Kidney epithelial cell (primary cell): ENCODE results near the gene H2BK1. TPM values are rescaled to one million over a fixed set of nuclear protein-coding genes. Genes with fewer than 3 reads are reported as not detected.

Source experiments
- DNase-seq: peaks from one replicate; pipeline ENCODE4 v3.0.0-alpha.2; 2010; ENCODE audit warnings: low read depth
- H3K27me3 ChIP-seq: 2 replicates; pipeline ENCODE4 v1.6.0; 2011; ENCODE audit warnings: low read length; ENCODE audit not compliant: control insufficient read depth, insufficient read depth
- H3K36me3 ChIP-seq: 2 replicates; pipeline ENCODE4 v1.5.1; 2011; ENCODE audit warnings: low read length; ENCODE audit not compliant: control insufficient read depth, insufficient read depth
- H3K4me3 ChIP-seq: 2 replicates; pipeline ENCODE4 v1.5.1; 2011; ENCODE audit warnings: low read depth, mild to moderate bottlenecking, control low read depth, low read length
- CTCF ChIP-seq: IDR thresholded peaks from 2 replicates; pipeline ENCODE4 v1.5.1; 2011; ENCODE audit warnings: mild to moderate bottlenecking, moderate library complexity, low read length, control low read depth, inconsistent platforms; ENCODE audit not compliant: insufficient read depth, poor library complexity, severe bottlenecking
- total RNA-seq: library from RNA; depleted of rRNA; stranded (reverse); fragments of >200 nt; gene quantifications from 2 replicates; pipeline ENCODE4 v1.2.3, GENCODE V29; 2015

The H2BK1 gene
- total RNA-seq, 1 donor from 2014 or later, result not detected

GRCh38 chr7:151250181-151251132, 40.2 kb upstream of the H2BK1 start:
- no peaks in the 10 kb centered on the region for H3K36me3 ChIP-seq
- TF ChIP-seq CTCF, result no peak
- no peak overlapping the region for H3K4me3 ChIP-seq
- H3K27me3 ChIP-seq, result peaks cover 10% of the 10 kb centered on the region
- DNase-seq, result no peak

GRCh38 chr7:151249732-151250072, 39.4 kb upstream of the H2BK1 start:
- Histone ChIP-seq H3K4me3 (no peak overlapping the region), H3K36me3 (no peaks in the 10 kb centered on the region), H3K27me3 (peaks cover 8% of the 10 kb centered on the region)
- no peak for DNase-seq
- no peak for TF ChIP-seq CTCF

DNA sequence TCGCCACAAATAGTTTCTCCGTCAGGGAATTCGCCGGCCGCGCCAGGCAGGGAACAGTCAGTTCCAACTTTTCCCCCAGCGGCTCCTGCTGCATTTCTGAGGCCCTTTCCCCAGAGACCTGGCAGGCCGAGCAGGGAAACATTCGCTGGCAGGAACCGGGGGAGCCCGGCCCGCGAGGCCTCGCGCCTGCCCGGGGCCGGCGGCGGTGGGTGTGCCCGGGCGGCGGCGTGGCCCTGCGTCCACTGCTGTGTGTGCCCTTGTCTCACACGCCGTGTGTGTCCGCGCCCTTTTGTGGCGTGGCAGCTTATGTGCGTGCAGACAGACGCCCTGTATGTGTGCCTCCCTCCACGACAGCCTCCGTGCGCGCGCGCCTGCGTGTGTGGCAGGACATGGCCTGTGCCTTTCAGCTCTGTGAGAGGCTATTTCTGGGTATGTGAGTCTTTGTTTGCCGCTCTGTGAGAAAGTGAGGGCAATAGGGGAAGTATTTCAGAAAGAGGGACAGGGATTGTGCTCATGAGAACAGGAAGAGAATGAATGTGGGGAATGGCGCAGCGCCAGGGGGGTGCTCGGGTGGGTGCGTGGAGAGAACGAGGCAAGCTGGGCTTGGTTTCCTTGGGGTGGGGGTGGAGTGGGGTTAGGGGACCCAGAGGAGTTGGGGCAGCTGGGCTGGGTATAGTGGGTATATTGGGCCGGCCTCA, 38.9 kb upstream of the H2BK1 start:
- H3K36me3 ChIP-seq, result no peaks in the 10 kb centered on the region
- H3K27me3 ChIP-seq, result peaks cover 8% of the 10 kb centered on the region
- TF ChIP-seq CTCF, result no peak
- peak overlapping the region; percentile 65 for H3K4me3 ChIP-seq
- no peak for DNase-seq

- Histone ChIP-seq H3K36me3 (no peaks in the 10 kb centered on the region), H3K4me3 (peak within 1 kb of the TSS; percentile 65), H3K27me3 (peaks cover 5% of the 10 kb centered on the region)
- no peak for TF ChIP-seq CTCF
- no peak for DNase-seq
These were observed 38.2 kb upstream of the H2BK1 start, which contains the start of gene SMARCD3 for GRCh38 chr7:151248346-151249033. SMARCD3 (minus strand) TSS chr7:151248694; CDS start chr7:151248562, 132 bp downstream.

DNA sequence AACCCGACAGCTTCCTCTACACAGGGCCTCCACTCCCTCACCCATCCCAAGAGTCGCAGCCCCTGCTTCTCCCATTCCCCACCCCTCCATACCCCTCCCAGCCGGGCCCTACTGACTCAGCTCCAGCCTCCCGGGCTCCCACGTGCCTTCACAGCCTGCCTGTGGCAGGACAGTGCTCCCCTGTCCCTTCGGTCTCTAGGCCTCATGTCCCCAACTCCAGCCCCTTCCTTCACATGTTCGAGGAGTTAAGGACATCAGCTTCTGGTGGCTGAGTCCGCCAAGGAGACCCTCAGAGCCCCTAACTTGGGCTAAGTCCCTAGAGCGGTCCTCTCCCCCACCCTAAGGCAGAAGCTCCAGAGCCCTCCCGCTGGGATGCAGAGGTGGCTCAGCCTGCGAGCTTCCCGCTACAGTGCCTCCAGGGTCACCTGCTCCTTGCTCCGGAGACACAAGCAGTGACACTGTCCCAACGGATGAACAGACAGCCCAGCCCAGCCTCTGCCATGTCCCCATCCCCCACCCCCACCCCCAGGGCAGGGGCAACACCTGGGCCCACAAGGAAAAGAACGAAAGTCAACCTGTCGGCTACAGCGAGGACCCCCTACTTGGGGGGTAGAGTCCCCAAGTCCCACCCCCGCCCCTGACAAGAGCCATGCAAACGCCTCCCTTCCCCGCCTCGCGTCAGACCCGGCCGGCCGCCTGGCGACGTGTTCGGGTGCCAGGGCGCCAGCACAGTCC, 37.5 kb upstream of the H2BK1 start:
- H3K36me3 ChIP-seq, result no peaks in the 10 kb centered on the region
- peaks cover 5% of the 10 kb centered on the region for H3K27me3 ChIP-seq
- peak overlapping the region; percentile 65 for H3K4me3 ChIP-seq
- no peak for DNase-seq
- TF ChIP-seq CTCF, result no peak
